Pancreas (tissue), 10 donors: ENCODE data around the gene DDX1. TPM values are rescaled to one million over a fixed set of nuclear protein-coding genes. Genes with fewer than 3 reads are reported as not detected.

ENCODE experiments used
- ATAC-seq, 4 donors: fragments of 200-7000 bp; cut with Tn5 transposase; one replicate each; pipeline versions ENCODE4 v1.8.0 to v1.9.1; 2020; ENCODE audit warnings: mild to moderate bottlenecking in 4 of 4, moderate library complexity in 4 of 4
- DNase-seq, 6 donors: peaks; one replicate each; pipeline ENCODE4 v3.0.0-alpha.2; 2020
- FAIRE-seq: peaks from 2 replicates; lab custom pipeline; 2012; peaks lifted over from hg19 to GRCh38; lab: Jason Lieb, UNC
- H3K27ac ChIP-seq, 4 donors: fragments of 200-600 bp; sonication (generic); 1 replicate in 3 of 4; 2 replicates in 1 of 4; pipeline versions ENCODE4 v1.5.0 to v1.8.0; 2020
- H3K27me3 ChIP-seq, 4 donors: fragments of 200-600 bp; one replicate each; pipeline ENCODE4 v1.8.0; 2021
- H3K36me3 ChIP-seq, 3 donors: fragments of 200-600 bp; sonication (generic) in 1 of 3; one replicate each; pipeline versions ENCODE4 v1.5.0 to v1.8.0; 2020 to 2021
- H3K4me1 ChIP-seq, 3 donors: fragments of 200-600 bp; one replicate each; pipeline ENCODE4 v1.8.0; 2021
- H3K4me3 ChIP-seq, 4 donors: fragments of 200-600 bp; sonication (generic) in 2 of 4; one replicate each; pipeline versions ENCODE4 v1.5.0 to v1.8.0; 2020 to 2021
- H3K9me3 ChIP-seq, 4 donors: fragments of 200-600 bp; one replicate each; pipeline ENCODE4 v1.8.0; 2021
- CTCF ChIP-seq, 4 donors: fragments of 200-600 bp; sonication (generic) in 3 of 4; IDR thresholded peaks; one replicate each; pipeline versions ENCODE4 v1.5.0 to v1.8.0; 2021; ENCODE audit warnings: antibody characterized with exemption in 4 of 4
- WGBS, 2 donors: extraction: QIAGEN DNeasy Blood & Tissue Kit; methylation state at CpG; one replicate each; pipeline ENCODE4 v1.1.7; 2013; 5-methylcytosine and 5-hydroxymethylcytosine counted together
- intact Hi-C, 3 donors: fragments of 100-400 bp; cut with DNase I; formaldehyde crosslinking; loops; one replicate each; pipeline versions ENCODE4 v1.11.1 to v1.14.2; 2022
- polyA plus RNA-seq, 2 donors: library from polyadenylated mRNA; stranded (reverse); fragments of 200-250 nt; gene quantifications; one replicate each; pipeline ENCODE4 v1.2.3, GENCODE V29; 2013
- total RNA-seq, 6 donors: library from RNA; stranded (reverse); fragmentation: NEBNext Ultra II Directional in 4 of 6; extraction: Animal tissue kit (Norgen Biotek cat#: 25700) in 4 of 6; gene quantifications; one replicate each; pipeline versions ENCODE4 v1.2.1 to v1.2.4, GENCODE V29; 2021 to 2023
- donor health status: healthy with polysubstance abuse.
- donor health status: DM: no; HTN: no; CAD: no; lungs with moderate emphysema.
- donor health status: DM: no; HTN: no; CAD: no.
- donor health status: control.
- donor health status: control.
- donor health status: Bipolar disorder and iron deficiency.
- donor health status: DM: yes; HTN: yes; CAD: no.
- donor health status: DM: no; HTN: no; CAD: no.
- donor health status: DM: no; HTN: no; CAD: no.
- donor health status: DM: yes; HTN: yes; CAD: no.

The DDX1 gene
- total and polyA plus RNA-seq, 8 donors, result 25.5 to 55.1 (median 43.1) TPM

- H3K9me3 ChIP-seq, result no peaks in the 10 kb centered on the region
- peaks cover 0 to 31% (median 25%) of the 10 kb centered on the region in 3 donors for H3K4me1 ChIP-seq
- TF ChIP-seq CTCF (IDR thresholded peaks at IDR 0.05), result no peak
- ATAC-seq (no peak), DNase-seq (no peak), FAIRE-seq (no peak)
- H3K4me3 ChIP-seq, result peak overlapping the region in 2 of 4 donors; percentile 54 to 82
- no peak overlapping the region for H3K27ac ChIP-seq
- 49 to 56% methylated on average over 6 of the region's 6 CpGs for WGBS, 2 donors
- intact Hi-C loops, result no loop called here
- H3K36me3 ChIP-seq, result no peaks in the 10 kb centered on the region
- H3K27me3 ChIP-seq, result no peaks in the 10 kb centered on the region
These were observed 32.1 kb upstream of the DDX1 start for GRCh38 chr2:15559379-15560139.

GRCh38 chr2:15560140-15560987, 31.3 kb upstream of the DDX1 start:
- H3K4me1 ChIP-seq, result peaks cover 0 to 31% (median 25%) of the 10 kb centered on the region in 3 donors
- H3K9me3 ChIP-seq, result no peaks in the 10 kb centered on the region
- TF ChIP-seq CTCF (IDR thresholded peaks at IDR 0.05), result no peak
- H3K27ac ChIP-seq, result peak overlapping the region in 3 of 4 donors; percentile 26 to 71 (median 62)
- peak overlapping the region; percentile 54 to 82 (median 64) for H3K4me3 ChIP-seq
- no peaks in the 10 kb centered on the region for H3K36me3 ChIP-seq
- DNase-seq (peak in 1 of 6 donors; percentile 58), ATAC-seq (peak; percentile 44 to 79 (median 63)), FAIRE-seq (no peak)
- WGBS, 2 donors, result 0 to 1% methylated on average over 29 to 32 of the region's 32 CpGs
- intact Hi-C loops, result no loop called here
- H3K27me3 ChIP-seq, result no peaks in the 10 kb centered on the region

GRCh38 chr2:15560988-15561573, 30.6 kb upstream of the DDX1 start, which contains the start of gene NBAS:
TSS of gene NBAS (minus strand) at chr2:15561334. CDS start at chr2:15561304, 30 bp downstream.
- FAIRE-seq, result no peak
- Histone ChIP-seq H3K9me3 (no peaks in the 10 kb centered on the region), H3K36me3 (no peaks in the 10 kb centered on the region), H3K4me1 (peaks cover 0 to 31% (median 25%) of the 10 kb centered on the region in 3 donors), H3K27ac (peak within 1 kb of the TSS; percentile 41 to 71 (median 63)), H3K27me3 (no peaks in the 10 kb centered on the region), H3K4me3 (peak within 1 kb of the TSS; percentile 54 to 82 (median 64))
- WGBS, 2 donors, result 0 to 1% methylated on average over 30 of the region's 30 CpGs
- ATAC-seq, result peak; percentile 98 to 99 (median 98)
- intact Hi-C loops, result no loop called here
- peak; percentile 75 to 90 (median 85) for DNase-seq
- TF ChIP-seq CTCF (IDR thresholded peaks at IDR 0.05), result no peak

GRCh38 chr2:15561574-15562344, 29.9 kb upstream of the DDX1 start:
- ATAC-seq, result peak; percentile 47 to 71 (median 67)
- H3K9me3 ChIP-seq, result no peaks in the 10 kb centered on the region
- peak overlapping the region; percentile 54 to 82 (median 64) for H3K4me3 ChIP-seq
- no peaks in the 10 kb centered on the region for H3K36me3 ChIP-seq
- TF ChIP-seq CTCF (IDR thresholded peaks at IDR 0.05), result no peak
- H3K27ac ChIP-seq, result peak overlapping the region; percentile 41 to 71 (median 63)
- DNase-seq, result peak in 1 of 6 donors; percentile 20
- intact Hi-C loops, result no loop called here
- H3K27me3 ChIP-seq, result no peaks in the 10 kb centered on the region
- FAIRE-seq, result no peak
- H3K4me1 ChIP-seq, result peaks cover 0 to 31% (median 25%) of the 10 kb centered on the region in 3 donors
- WGBS, 2 donors, result 1 to 2% methylated on average over 13 of the region's 13 CpGs
